HG02973 (cell line): Measurements from ENCODE around the gene TPK1.
"Not testable (repeated sequence)": the region's sequence is repeated elsewhere in the genome, so short reads cannot be mapped to it uniquely, and the experiment has no call there.

ENCODE experiments used
- ATAC-seq: cut with Tn5 transposase; IDR thresholded peaks from one replicate; pipeline ENCODE4 v1.9.1; 2021; ENCODE audit warnings: moderate library complexity; ENCODE audit not compliant: unreplicated experiment

TPK1 gene

DNA sequence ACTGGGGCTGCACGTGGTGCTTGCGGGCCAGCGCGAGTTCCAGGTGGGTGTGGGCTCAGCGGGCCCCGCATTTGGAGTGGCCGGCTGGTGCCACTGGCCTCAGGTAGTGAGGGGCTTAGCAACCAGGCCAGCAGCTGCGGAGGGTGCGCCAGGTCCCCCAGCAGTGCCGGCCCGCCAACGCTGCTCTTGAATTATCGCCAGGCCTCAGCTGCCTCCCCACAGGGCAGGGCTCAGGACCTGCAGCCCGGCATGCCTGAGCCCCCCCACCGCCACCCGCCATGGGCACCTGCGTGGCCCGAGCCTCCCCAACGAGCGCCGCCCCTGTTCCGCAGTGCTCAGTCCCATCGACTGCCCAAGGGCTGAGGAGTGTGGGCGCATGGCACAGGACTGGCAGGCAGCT, 185.4 kb downstream of the TPK1 start:
- ATAC-seq: no peak

DNA sequence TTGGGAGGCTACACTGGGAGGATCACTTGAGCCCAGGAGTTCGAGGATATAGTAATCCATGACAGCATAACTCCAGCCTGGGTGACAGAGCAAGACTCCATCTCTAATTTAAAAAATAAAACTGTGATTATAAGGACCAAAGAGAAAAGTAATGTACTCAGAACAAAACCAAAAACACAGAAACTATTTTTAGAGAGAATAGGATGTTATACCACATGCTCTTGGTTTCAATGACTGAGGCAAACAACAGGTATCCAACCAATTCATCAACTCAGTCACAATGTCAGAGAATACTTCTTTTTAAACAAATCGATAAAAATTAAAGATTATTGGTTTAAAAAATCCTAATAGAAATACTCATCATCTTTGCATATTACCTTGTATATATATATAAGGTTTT, 186.7 kb downstream of the TPK1 start:
- peak; percentile 55 for ATAC-seq

DNA sequence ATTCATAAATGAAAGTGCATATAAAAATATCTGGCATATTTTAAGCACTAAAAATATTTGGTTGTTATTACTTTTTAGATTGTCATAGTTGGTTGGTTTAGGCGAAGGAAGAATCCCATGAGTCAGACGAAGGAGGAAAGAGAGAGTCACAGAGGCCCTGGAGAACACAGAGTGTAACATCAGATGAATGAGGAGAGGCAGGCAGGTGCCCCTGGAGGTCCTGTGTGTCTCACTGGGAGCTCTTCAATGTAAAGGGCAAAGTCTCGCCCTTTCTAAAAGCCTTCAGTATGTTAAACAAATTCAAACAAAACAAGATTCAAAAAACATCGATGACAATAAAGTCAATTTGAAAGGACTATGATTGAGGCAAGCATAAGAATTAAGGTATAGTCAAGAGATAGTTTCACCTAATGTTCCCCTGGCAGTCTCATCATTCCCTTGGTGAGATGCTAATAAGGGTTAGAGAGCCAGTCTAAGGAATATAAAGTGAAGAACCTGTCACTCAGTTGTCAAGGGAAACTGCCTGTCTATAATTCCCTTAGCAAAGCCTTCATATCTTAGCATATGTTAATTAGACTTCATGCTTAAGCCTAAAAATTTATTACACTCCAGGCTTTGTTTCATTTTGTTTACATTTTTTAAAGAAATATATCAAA, 194.3 kb downstream of the TPK1 start:
- no peak for ATAC-seq

DNA sequence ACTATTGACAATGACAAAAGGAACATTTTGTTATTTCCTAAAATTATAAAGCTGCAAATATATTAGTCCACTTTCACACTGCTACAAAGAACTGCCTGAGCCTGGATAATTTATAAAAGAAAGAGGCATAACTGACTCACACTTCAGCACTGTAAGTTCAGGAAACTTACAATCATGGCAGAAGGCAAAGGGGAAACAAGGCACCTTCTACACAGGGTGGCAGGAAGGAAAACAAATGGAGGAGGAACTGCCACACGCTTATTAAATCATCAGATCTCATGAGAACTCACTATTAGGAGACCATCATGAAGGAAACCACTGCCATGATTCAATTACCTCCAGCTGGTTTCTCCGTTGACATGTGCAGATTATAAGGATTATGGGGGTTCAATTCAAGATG, 203.1 kb downstream of the TPK1 start:
- no peak for ATAC-seq

DNA sequence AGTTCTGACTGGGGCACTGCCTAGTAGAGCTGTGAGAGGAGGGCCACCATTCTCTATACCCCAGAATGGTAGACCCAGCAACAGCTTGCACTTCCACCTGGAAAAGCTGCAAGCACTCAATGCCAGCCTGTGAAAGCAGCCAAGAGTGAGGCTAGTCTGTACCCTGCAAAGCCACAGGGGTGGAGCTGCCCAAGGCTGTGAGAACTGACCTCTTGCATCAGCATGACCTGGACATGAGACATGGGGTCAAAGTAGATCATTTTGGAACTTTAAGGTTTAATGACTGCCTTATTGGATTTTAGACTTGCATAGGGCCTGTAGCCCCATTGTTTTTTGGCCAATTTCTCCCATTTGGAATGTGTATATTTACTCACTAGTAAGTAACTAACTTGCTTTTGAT, 206.3 kb downstream of the TPK1 start:
- no peak for ATAC-seq

DNA sequence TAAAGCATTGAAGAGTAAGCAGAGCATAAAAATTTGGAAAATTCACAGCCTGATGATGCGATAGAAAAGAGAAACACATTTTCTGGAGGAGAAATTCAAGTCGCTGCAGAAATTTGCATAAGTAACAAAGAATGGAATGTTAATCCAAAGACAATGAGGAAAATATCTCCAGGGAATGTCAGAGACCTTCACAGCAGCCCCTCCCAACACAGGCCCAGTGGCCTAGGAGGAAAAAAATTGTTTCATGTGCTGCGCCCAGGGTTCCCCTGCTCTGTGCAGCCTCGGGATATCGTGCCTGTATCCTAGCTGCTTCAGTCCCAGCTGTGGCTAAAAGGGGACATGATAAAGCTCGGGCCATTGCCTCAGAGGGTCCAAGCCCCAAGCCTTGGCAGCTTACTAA, 206.8 kb downstream of the TPK1 start:
- ATAC-seq: no peak

DNA sequence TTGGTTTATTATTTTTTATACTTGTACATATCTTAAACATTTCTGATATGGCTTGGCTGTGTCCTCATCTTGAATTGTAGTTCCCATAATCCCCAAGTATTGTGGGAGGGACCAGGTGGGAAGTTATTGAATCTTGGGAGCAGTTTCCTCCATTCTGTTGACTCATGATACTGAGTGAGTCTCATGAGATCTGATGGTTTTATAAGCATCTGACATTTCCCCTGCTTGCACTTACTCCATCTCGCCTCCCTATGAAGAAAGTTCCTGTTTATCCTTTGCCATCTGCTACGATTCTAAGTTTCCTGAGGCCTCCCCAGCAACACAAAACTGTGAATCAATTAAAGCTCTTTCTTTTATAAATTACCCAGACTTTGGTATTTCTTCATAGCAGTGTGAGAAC, 207.7 kb downstream of the TPK1 start:
- ATAC-seq: no peak

DNA sequence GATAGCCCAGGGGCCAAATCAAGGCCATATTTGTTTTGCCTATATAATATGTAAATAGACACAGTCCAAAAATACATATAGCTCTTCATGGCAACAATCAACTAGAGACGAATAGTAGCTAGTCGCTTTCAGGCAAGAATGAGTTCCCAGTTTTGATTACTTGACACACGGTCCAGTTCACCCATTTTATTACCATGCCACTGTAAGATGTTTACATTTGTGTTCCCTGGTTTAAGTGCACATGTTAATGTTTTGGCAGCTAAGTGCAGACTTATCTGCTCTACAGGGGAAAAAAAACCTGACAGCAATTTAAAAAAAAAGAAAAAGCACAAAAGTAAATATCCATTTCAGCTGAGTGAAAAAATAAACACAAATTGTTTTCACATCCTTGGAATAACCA, 213.1 kb downstream of the TPK1 start:
- ATAC-seq: no peak

DNA sequence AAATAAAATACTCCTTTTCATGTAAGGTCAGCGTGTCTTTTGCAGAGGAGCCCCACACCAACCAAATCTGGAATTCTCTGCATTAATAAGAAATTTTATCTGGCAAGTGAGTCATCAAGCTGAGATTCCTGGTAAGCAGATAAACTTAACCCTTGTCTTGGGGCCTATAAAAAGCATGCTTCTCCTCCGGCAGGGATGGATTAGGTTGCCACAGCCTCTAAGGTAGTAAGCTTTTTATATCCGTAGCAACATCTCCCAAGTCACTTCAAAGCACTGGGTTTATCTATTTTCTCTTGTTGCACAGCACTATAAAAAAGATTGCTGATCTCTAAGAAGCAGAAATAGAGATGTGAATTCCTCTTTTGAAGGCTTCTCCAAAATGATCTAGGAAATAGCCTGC, 229.6 kb downstream of the TPK1 start:
- ATAC-seq: no peak

DNA sequence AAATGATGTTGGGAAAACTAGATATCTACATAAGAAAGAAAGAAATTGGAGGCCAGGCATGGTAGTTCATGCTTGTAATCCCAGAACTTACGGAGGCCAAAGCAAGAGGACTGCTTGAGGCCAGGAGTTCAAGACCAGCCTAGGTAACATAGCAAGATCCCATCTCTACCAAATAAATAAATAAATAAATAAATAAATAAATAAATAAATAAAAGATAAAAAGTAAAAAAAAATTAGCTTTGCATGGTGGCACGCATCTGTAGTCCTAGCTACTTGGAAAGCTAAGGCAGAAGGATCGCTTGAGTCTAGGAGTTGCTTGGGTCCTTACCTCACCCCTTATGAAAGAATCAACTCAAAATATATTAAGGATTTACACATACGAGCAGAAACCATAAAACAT, 238.9 kb downstream of the TPK1 start:
- ATAC-seq: no peak

DNA sequence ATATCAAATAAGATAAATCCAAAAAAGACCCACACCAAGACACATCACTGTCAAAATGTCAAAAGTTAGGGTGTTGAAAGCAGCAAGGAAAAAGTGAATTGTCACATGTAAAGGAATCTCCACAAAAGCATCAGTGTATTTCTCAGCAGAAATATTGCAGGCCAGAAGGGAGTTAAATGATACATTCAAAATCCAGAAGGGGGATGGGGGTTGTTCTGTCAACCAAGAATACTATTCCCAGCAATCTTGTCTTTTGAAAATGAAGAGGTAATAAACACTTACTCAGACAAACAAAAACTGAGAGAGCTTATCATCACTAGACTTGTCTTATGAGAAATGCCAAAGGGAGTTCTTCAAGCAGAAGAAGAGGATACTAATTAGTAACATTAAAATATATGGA, 241.3 kb downstream of the TPK1 start:
- no peak for ATAC-seq

DNA sequence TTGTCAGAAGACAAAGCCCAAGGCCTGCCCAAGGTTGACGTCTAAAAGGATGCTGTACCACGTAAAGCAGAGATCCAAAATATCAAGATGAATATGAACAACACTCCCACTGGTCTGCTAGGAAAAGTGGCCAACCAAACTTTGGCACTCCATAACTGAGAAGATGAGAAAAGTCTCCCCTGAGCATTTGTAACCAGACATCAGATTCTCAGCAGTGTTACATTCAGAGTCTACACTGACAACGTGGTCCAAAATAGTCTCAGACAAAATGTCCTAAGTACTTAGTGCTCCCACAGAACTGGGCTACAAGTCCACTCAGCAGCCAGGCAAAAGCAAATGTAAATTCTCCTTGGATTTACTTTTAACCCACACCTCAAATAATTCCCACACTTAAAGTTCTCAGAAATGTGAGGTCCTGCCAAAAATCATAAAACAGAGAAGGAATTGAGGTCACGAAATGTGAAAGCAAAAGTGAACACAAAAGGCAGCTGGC, 247.2 kb downstream of the TPK1 start:
- ATAC-seq: no peak

DNA sequence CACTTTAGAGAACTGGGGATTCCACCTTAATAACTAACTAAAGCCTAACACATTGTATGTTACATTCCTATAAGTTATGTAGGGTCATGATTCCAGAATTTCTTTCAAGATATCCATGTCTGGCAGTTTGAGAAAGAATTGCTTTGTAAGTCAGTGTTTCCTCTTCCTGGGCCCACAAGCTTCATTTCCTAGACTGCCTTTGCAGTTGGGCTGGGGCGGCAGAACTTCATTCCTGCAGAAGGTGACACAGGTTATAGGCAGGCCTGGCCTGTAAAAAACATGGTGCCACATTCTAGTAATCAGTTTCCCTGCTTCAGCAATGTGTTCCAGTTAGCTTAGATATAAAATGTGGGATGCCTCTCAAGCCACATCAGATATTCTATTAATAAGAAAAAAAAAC, 248.2 kb downstream of the TPK1 start:
- no peak for ATAC-seq

DNA sequence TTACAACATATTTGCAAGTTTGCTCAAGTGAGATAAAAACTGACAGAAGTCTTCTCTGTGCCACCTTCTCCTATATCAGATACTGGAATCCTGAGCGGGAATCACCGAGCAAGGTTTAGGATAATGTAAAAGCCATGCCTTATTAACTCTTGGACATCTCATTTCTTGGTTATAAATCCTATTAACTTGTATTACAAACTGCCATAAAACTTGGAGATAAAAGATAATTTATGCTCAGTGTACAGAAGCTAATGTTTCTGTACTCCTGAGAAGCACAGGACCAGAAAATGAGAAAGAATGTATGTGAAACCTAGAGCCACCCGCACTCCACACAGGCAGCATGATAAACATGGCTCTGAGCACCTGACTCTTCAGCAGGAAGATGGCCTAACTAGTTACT, 251.1 kb downstream of the TPK1 start:
- ATAC-seq: no peak

DNA sequence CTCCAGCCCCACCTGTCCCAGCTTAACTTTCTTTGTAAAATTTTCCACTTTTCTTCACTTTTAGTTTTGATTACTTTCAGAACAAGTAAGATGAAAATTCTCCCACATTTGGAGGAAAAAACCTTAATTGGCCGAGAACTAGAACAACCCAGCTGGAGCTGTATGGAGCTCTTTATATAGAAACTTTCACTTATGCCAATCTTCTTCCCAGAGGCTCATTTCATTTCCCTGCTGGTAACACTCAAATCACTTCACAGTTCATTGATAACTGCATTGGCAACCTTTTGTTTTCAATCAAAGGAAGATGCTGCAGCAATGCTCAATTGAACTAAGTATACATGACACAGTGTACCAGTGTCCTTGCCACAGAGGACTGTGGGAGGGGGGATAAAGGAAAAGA, 256.2 kb downstream of the TPK1 start:
- no peak for ATAC-seq

DNA sequence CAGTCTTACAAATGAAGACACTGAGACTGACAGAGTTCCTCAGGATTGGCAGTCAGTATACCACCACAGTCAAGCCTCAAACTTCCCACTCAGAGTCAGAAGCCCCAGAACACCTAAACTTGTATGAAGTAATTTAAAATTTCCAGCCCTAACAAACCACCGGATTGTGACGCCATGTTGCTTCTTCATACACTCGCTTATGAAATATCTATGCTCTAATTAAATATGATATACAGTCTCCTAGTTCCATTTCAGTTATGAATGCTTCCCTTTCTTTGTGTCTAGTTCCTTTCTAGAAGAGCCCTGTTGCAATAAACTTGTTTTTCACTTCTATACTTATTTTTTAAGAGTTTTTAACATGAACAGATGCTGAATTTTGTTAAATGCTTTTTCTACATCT, 260.4 kb downstream of the TPK1 start:
- no peak for ATAC-seq

DNA sequence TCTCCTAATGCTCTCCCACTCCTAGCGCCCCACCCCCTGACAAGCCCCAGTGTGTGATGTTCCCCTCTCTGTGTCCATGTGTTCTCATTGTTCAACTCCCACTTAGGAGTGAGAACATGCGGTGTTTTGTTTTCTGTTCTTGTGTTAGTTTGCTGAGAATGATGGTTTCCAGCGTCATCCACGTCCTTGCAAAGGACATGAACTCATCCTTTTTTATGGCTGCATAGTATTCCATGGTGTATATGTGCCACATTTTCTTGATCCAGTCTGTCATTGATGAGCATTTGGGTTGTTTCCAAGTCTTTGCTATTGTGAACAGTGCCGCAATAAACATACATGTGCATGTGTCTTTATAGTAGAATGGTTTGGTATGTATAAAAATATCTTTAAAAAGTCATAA, 261.1 kb downstream of the TPK1 start:
- ATAC-seq: not testable (repeated sequence)

DNA sequence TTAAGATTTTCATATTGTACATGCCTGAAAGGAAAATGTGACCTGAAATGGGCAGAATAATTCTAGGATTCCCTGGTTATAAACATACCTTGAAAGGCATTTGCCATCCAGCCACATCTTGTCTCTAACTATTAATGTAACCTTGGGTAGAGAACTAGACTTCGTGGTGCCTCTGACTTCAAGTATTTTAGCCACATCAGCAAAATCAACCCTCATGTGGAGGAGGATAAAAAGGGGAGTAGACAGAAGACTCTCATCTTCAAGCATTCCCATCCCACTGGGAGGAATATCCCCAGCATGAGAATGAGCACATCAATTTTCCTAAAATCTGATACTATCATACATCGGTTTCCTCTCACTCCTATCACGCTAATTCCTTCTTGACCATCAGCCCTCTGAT, 267.6 kb downstream of the TPK1 start:
- no peak for ATAC-seq

DNA sequence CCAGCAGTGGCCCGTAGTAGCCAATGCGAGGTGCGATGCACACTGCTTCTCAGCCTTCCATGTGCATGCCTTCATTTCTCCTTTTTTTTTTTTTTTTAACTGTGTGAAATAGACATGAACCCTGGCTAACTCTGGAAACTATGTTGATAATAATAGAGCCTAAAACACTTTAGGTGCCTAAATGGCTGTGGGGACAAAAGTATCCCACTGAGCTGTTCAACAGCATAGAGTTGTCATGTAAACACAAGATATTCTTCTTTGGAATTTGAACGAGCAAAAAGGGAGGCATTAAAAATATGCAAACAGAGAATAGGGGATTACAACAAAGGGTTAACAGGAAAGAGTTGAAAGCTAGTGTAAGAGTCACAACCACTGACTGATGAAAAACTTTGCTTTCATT, 270.3 kb downstream of the TPK1 start:
- ATAC-seq: no peak

DNA sequence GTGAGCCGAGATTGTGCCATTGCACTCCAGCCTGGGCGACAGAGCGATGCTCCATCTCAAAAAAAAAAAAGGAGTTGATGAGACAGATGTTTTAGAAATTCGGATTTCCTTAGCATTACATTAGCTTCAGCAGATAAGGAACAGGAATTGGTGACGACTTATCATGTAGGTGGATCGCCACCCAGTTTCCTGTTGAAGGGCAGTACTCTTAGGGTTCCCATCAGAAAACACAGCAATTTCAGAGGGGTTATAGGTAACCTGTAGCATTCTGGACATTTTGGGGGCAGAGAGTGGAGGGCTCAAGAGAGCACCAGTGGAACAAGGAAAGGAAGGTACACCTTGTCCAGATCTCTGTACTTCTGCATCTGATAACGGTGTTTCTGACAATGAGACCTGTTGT, 286.0 kb downstream of the TPK1 start:
- no peak for ATAC-seq

DNA sequence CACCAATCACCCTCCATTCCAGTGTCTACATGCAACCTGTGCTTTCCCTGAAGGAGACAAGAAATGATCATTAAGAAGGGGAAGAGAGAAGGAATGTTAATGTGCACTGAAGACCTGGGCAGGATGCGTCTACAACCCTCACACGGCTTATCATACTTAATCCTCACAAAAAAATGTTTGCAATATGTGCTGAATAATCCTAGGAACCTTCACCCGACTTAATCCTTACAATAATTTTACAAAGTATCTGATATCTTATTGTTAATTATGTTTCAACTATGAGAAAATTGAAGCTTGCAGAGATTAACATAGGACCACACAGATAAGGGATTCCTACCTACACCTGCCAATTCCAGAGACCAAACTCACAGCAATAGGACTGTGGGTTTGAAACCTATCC, 287.3 kb downstream of the TPK1 start:
- no peak for ATAC-seq

DNA sequence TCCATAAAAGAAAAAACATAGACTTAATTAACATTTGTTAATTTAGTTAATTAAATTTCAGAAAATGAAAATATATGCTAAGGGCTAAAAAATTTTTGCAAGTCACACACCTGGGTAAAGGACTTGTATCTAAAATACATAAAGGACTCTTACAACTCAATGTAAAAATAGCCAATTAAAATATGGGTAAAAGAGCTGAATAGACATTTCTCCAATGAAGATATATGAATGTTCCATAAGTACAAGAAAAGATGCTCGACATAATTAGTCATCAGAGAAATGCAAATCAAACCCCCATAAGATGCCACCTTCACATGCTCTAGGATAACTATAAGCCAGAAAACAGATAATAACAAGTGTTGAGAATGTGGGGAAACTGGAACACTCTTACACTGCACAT, 288.0 kb downstream of the TPK1 start:
- ATAC-seq: no peak

DNA sequence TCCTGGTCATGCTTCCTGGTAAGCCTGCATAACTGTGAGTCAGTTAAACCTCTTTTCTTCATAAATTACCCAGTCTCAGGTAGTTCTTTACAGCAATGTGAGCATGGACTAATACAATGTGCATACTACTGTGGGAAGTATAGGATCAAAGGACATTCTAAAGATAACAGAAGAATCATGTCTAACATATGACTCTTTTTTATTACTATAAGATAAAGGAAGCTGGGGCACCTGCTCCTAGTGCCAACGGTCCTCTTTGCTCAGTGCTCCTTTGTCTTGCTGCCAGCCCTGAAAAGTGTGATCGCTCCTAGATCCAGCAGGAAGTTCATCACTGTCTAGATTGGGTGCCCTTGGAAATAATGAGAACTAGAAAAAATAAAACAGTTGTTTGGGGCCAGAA, 289.1 kb downstream of the TPK1 start:
- no peak for ATAC-seq
